Measurements from ENCODE around the gene ATG2A.
A peak's percentile ranks its signal among the peaks of the same experiment; 100 is the strongest.

DNA sequence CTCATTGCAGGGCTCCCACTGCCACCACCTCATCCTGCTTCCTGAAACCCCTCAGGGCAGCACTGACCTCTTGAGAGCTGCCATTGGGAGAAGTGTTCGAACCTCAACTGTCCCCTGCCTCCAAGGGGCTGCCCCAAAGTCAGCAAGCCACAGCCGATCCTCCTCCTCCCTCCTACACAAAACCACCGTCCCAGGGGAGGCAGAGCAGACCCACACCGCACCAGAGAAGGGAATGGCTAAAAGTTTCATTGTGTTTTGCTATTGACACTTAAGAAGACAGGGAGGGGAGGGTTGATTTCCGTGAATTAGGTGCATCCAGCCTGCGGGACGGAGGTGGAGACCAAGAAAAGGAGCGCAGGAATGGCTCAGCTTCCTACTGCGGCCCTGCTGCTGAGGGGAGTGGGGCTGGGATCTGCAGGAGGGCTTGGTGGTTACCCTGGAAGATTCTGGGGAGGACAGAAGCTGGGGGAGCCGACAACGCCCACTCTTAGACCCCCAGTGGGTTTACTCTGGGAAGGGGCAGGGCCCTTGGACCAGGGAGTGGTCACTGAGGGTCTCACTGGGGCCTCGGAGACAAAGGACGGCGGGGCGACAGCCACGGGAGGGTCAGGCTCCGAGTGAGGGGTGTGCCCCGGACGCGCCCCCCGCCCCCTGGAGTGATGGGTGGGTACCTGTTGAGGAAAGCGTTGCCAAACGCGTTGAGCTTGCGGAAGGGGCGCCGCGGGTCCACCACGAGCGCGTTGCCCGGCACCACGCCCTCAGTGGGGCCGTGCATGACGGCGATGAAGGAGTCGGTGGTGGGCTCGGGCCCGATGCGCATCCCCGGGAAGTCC lies 39.4 kb downstream of the ATG2A start:
- TF ChIP-seq POLR2A (IDR thresholded peaks at IDR 0.05; ENCODE audit: control extremely low read depth in 1 of 2, low read depth in 2 of 2, low read length in 2 of 2), result no peak
- TF ChIP-seq HDAC6 (IDR thresholded peaks at IDR 0.05; ENCODE audit: low read depth, low read length), result no peak
- TF ChIP-seq, protein P1, sequence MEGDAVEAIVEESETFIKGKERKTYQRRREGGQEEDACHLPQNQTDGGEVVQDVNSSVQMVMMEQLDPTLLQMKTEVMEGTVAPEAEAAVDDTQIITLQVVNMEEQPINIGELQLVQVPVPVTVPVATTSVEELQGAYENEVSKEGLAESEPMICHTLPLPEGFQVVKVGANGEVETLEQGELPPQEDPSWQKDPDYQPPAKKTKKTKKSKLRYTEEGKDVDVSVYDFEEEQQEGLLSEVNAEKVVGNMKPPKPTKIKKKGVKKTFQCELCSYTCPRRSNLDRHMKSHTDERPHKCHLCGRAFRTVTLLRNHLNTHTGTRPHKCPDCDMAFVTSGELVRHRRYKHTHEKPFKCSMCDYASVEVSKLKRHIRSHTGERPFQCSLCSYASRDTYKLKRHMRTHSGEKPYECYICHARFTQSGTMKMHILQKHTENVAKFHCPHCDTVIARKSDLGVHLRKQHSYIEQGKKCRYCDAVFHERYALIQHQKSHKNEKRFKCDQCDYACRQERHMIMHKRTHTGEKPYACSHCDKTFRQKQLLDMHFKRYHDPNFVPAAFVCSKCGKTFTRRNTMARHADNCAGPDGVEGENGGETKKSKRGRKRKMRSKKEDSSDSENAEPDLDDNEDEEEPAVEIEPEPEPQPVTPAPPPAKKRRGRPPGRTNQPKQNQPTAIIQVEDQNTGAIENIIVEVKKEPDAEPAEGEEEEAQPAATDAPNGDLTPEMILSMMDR (IDR thresholded peaks at IDR 0.05; ENCODE audit: control extremely low read depth in 1 of 3, insufficient read depth in 1 of 3, low read depth in 1 of 3, low read length in 3 of 3), result no peak
- TF ChIP-seq, protein P2, sequence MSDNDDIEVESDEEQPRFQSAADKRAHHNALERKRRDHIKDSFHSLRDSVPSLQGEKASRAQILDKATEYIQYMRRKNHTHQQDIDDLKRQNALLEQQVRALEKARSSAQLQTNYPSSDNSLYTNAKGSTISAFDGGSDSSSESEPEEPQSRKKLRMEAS (IDR thresholded peaks at IDR 0.05), result no peak
- no peak for TF ChIP-seq RAD21 (IDR thresholded peaks at IDR 0.05 in 1 of 2, conservative IDR thresholded peaks at IDR 0.05 in 1 of 2; ENCODE audit: low read depth in 2 of 2, low read length in 2 of 2)
- TF ChIP-seq TAF7 (optimal IDR thresholded peaks at IDR 0.05; ENCODE audit: borderline replicate concordance, low read depth, low read length), result no peak
- no peak for TF ChIP-seq ZNF274 (IDR thresholded peaks at IDR 0.05; ENCODE audit: borderline replicate concordance, extremely low read depth, low read length)
- TF ChIP-seq RNF2 (IDR thresholded peaks at IDR 0.05; ENCODE audit: borderline replicate concordance, low read depth, low read length, missing control alignments, poor library complexity, severe bottlenecking), result no peak
- no peak for TF ChIP-seq EGR1 (IDR thresholded peaks at IDR 0.05; ENCODE audit: borderline replicate concordance, low read depth, low read length)
- TF ChIP-seq EZH2 (IDR thresholded peaks at IDR 0.05; ENCODE audit: low read depth, low read length, severe bottlenecking), result peak; percentile 39
- TF ChIP-seq EP300 (IDR thresholded peaks at IDR 0.05; ENCODE audit: borderline replicate concordance in 1 of 2, low read depth in 2 of 2, low read length in 2 of 2), result no peak
